NCI-H2227 treated with DMSO at 0.1 percent for 48 hours (cell line): Measurements from ENCODE around the gene VPS39.

Experiments used
- DNase-seq: peaks from one replicate; lab custom pipeline; 2025; lab: John Stamatoyannopoulos, UW

The VPS39 gene

GRCh38 chr15:42198516-42198915 lies 9.6 kb downstream of the VPS39 start:
- DNase-seq = no peak

GRCh38 chr15:42194513-42194912 lies 13.6 kb downstream of the VPS39 start:
- DNase-seq = no peak

GRCh38 chr15:42193383-42193782 lies 14.7 kb downstream of the VPS39 start:
- DNase-seq = no peak

GRCh38 chr15:42191610-42192346 lies 16.3 kb downstream of the VPS39 start:
- no peak for DNase-seq

DNA sequence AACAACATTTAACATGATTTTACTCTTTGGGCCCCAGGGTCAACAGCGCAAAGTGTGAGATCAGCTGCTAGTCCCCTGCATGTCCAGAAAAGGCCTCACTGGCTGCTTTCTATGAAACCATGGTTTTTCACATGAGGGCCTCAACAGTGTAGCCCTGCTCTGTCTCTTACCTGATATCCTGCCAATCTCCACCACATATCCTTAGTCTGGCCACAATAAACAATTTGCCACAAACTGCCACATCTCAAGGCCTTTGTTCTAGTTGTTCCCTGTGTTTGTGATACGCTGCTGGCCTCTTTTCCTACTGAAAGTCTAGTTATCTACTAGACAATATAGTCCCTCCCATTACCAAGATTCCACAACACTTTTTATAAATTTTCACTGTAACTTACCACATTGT lies 17.7 kb downstream of the VPS39 start:
- DNase-seq = no peak

GRCh38 chr15:42185801-42186200 lies 22.3 kb downstream of the VPS39 start:
- DNase-seq = no peak

- DNase-seq = no peak
Measured at GRCh38 chr15:42184736-42185135, 23.4 kb downstream of the VPS39 start.

GRCh38 chr15:42184296-42184695 lies 23.8 kb downstream of the VPS39 start:
- no peak for DNase-seq

DNA sequence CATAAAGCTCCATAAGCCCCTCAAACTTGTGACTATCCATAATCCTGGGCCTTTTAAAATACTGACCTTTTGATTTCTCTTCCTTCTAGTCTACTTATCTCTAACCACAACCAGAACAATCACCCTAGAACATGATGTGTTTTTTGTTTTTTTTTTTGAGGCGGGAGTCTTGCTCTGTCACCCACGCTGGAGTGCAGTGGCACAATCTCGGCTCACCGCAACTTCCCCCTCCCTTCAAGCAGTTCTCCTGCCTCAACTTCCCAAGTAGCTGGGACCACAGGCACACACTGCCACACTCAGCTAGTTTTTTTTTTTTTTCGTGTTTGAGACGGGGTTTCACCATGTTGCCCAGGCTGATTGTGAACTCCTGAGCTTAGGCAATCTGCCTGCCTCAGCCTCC lies 25.1 kb downstream of the VPS39 start:
- DNase-seq = no peak

GRCh38 chr15:42182328-42182886 lies 25.7 kb downstream of the VPS39 start:
- no peak for DNase-seq

- DNase-seq = no peak
Measured at GRCh38 chr15:42178056-42178455, 30.0 kb downstream of the VPS39 start.

DNA sequence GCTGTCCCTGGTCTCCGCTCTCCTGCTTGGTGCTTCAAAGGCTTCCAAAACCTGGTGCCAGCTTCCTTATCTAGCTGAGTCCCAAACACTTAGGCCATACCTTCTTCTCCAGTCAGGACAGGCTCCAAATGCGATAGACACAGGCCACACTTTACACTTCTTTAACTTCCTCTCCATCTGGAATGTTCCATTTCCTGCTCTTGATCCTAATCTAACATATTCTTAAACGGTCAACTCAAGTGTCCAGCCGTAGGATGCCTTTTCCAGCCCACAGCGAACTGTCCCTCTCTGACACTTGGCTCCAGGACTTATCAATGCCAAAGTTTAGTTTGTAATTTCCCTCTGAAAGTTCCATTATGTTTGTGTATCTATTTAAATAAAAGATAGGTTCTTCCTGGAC lies 32.4 kb downstream of the VPS39 start:
- DNase-seq = no peak

GRCh38 chr15:42172475-42172874 lies 35.6 kb downstream of the VPS39 start:
- no peak for DNase-seq

DNA sequence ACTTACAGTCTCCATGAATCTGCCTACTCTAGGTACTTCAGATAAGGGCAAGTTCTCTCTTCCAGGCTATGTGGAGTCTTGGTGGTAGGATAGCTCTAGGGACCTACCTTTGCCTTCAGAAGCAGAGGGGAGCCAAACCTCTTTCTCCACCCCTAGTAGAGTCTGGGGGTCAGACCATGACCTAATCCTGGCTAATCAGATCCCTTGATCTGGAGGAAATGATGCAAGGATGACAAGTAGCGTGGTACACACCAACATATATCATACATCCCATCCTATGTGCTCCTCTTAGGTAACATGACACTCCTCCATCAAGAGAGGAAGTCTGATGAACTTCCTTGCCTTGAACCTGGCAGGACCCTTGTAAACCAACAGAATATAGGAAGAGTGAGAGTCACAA lies 36.3 kb downstream of the VPS39 start:
- DNase-seq = no peak

- DNase-seq = no peak
Measured at GRCh38 chr15:42171122-42171521, 37.0 kb downstream of the VPS39 start.

DNA sequence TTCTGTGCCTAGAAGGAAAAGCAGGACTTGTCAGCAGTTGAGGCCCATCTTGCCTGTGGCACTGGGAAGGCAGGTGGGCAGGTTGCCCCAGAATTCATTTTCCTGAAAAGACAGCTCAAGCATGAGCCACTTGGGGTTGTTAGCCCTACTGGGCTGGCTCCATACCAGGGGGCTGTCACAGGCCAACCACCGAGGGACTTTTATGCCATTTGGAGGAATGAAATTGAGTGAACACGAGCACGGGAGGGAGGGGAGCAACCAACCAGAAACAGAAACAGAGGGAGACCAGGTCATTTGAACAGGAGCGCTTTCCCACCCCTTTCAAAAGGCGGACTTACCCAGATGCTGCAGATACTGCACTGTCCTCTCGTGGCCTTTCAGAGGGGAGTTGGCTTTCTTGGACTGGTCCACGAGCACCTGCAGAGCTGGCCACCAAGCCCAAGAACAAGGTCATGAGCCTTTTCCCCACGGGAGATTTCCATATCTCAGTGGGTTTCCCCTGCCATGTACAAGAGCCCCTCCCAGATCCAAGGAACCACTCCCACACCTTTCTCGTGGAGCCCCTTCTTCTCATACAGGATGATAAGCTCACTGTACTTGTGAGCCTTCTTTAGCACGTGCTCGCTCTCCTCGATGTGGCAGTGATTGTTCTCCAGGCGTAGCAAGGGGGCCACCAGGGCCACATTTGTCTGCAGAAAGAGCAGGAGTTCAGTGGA lies 41.7 kb downstream of the VPS39 start:
- no peak for DNase-seq

- no peak for DNase-seq
Measured at GRCh38 chr15:42165106-42165505, 43.0 kb downstream of the VPS39 start.

DNA sequence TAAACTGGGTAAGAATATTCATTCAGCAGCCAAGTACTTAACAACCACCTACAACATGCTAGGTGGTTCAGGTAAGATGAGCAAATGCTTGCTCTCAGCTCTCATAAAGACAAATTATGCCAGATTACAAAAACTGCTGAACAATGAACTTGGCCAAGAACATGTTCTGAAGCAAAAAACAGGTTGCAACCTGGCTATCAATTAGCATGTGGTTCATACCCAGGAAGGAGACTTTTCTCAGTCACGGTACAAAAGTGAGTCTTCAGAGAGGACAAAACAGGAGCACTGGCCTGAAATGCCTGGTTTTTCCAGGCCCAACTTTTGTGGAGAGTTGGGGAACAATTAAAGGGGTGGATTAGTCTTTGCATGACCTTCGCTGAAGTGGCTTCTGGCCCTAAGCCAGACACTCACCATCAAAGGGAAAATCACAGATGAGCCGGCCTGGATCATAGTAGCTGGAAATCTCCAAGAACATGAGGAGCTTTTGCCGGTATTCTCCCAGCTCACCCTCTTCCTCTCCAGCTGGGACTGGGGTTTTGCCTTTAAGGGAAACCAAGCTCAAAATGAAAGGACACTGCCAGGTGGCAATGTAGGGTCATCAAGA lies 44.1 kb downstream of the VPS39 start:
- no peak for DNase-seq

DNA sequence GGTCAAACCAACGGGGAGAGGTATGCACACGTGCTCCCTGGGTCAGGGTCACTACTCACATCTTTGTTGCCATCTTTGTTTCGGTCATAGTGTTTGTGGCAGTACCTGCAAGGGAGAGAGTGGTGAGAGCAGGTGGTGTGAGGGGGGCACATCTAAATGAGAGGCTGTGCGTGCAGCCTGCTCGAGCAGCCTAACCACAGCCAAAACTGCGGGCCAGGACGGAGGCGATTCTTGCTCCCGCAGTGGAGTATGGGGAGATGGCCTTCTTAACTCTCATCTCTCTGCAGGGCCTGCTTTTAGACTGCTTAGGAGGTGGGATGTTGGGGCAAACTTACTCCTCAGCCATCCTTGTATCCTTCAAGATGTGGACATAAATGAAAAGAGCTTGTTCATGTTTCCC lies 44.8 kb downstream of the VPS39 start:
- DNase-seq = no peak

- DNase-seq = no peak
Measured at GRCh38 chr15:42160136-42160535, 48.0 kb downstream of the VPS39 start.

DNA sequence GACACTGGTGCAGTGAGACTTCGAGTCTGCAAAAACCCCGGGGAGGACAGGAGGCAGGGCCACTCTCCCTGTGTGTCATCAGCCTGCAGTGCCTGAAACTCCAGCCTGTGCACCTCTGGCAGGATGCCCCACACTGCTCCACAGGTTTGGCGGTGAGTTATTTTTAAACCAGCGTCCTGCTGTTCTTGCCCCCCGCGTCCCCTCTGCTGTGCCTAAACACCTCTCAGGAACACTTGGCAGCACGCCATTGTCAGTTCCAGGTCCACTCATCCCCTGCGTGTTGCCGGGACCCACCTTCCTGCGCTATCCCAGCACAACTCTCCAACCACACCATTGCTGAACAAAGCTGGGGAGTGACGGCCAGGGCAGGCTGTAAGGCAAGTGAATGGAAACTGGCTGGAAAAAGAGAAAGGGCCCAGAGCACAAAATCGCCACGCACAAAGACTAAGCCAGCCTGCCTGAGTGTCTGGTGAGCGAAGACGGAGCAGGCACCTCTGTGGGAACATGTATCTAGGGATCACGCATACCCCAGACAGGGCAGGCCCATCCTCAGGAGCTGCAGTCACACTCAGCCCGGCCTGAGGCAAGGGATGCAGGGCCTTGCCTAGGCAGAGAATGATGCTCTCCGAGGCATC lies 48.6 kb downstream of the VPS39 start:
- no peak for DNase-seq

DNA sequence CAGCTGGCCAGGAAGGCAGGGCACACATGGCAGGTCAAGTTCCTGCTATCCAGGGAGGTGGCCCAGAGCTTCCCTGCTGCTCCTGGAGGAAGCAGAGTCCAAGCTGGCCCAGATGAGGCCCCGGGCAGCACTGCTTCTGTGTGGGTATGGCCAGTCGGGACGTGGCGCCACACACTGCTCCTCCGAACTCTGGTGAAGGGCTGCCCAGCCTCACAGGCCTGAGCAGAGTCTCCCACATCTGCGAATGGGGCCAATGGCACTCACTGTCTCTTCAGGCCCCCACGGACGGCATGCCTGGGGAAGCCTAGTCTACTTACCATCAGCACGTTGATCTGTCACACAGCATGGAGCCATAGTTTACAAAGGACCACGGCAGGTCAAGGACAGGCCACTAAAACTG lies 49.2 kb downstream of the VPS39 start:
- no peak for DNase-seq
